22Rv1 (cell line): ENCODE measurements around the gene DYNLT1.
"Not testable (repeated sequence)": the region's sequence is repeated elsewhere in the genome, so short reads cannot be mapped to it uniquely, and the experiment has no call there.

Source experiments
- H3K27ac ChIP-seq: fragments of 450-650 bp; 2 replicates; pipeline ENCODE4 v1.5.1; 2017
- CTCF ChIP-seq: fragments of 450-650 bp; IDR thresholded peaks from 2 replicates; pipeline ENCODE4 v1.5.1; 2017; ENCODE audit warnings: mild to moderate bottlenecking
- ZFX ChIP-seq: fragments of 450-650 bp; IDR thresholded peaks from 2 replicates; pipeline ENCODE4 v1.6.1; 2017; ENCODE audit warnings: antibody characterized with exemption, borderline replicate concordance

DYNLT1 gene

GRCh38 chr6:158620963-158621693, 23.4 kb downstream of the DYNLT1 start:
- H3K27ac ChIP-seq, result no peak overlapping the region
- TF ChIP-seq ZFX, result no peak
- no peak for TF ChIP-seq CTCF

GRCh38 chr6:158619922-158620801, 24.4 kb downstream of the DYNLT1 start:
- no peak for TF ChIP-seq CTCF
- no peak for TF ChIP-seq ZFX
- H3K27ac ChIP-seq, result no peak overlapping the region

- H3K27ac ChIP-seq, result not testable (repeated sequence)
Measured at GRCh38 chr6:158618289-158618688, 26.3 kb downstream of the DYNLT1 start.

GRCh38 chr6:158614606-158615005, 29.9 kb downstream of the DYNLT1 start:
- not testable (repeated sequence) for H3K27ac ChIP-seq

- H3K27ac ChIP-seq, result no peak overlapping the region
Measured at GRCh38 chr6:158611541-158612370, 32.8 kb downstream of the DYNLT1 start.

GRCh38 chr6:158611039-158611438, 33.5 kb downstream of the DYNLT1 start:
- H3K27ac ChIP-seq, result no peak overlapping the region
- TF ChIP-seq ZFX (no peak), CTCF (no peak)

More at GRCh38 chr6:158611541-158612370, 32.8 kb downstream of the DYNLT1 start:
- no peak for TF ChIP-seq CTCF
- no peak for TF ChIP-seq ZFX

GRCh38 chr6:158610319-158610968, 34.1 kb downstream of the DYNLT1 start:
- TF ChIP-seq CTCF (no peak), ZFX (no peak)
- no peak overlapping the region for H3K27ac ChIP-seq
